HG02884 (cell line): ENCODE data around the gene SLC35F6.
"Not testable (repeated sequence)": the region's sequence is repeated elsewhere in the genome, so short reads cannot be mapped to it uniquely, and the experiment has no call there.

Experiments used
- ATAC-seq: cut with Tn5 transposase; IDR thresholded peaks from one replicate; pipeline ENCODE4 v1.9.1; 2021; ENCODE audit warnings: mild to moderate bottlenecking, moderate library complexity; ENCODE audit not compliant: unreplicated experiment

SLC35F6 gene

GRCh38 chr2:26814072-26814765 is 50.1 kb downstream of the SLC35F6 start:
- not testable (repeated sequence) for ATAC-seq

- no peak for ATAC-seq
Observed at GRCh38 chr2:26816893-26817292, 52.8 kb downstream of the SLC35F6 start.

- ATAC-seq, result no peak
Observed at GRCh38 chr2:26818255-26818654, 54.2 kb downstream of the SLC35F6 start.

GRCh38 chr2:26818972-26819371 is 54.9 kb downstream of the SLC35F6 start:
- no peak for ATAC-seq

GRCh38 chr2:26820932-26821331 is 56.8 kb downstream of the SLC35F6 start:
- no peak for ATAC-seq

GRCh38 chr2:26822877-26823276 is 58.8 kb downstream of the SLC35F6 start:
- ATAC-seq, result no peak
